ENCODE measurements around the gene HOXA3. TPM values are rescaled to one million over a fixed set of nuclear protein-coding genes. Genes with fewer than 3 reads are reported as not detected.

HOXA3 gene
- total RNA-seq, 1 donor from 2014 or later = 8.7 TPM

DNA sequence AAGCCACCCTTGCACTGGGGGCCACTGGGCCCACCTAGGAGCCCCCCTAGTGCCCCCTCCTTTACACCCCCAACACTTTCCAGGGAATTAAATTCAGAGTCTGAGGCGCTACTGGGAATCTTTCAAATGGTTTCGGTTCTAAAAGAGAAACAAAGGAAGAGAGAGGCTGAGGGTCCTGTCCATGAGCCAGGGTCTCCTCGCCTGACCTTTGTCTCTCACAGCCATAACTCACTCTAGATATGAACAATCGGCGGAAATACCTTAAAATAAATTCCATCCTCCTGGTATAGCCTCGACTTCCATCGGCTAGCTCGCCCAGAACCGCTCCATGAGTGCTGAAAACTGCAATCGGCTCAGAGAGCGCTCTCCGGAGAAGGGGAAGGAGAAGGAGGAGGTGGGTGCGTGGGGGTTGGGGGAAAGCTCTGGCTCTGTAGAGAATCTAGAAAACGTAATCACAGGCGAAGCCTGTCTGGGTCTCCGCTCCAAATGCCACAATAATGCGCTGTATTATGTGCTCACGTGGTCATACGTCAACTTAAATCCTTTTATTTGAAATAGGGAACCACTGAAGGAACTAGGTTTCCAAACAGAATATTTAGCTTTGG lies 34.4 kb downstream of the HOXA3 start:
- H3K27ac ChIP-seq = peak overlapping the region; percentile 89
- intact Hi-C loops (cut with DNase I) = no loop called here
- DNase-seq = no peak
- TF ChIP-seq CTCF (IDR thresholded peaks at IDR 0.05) = no peak
- H3K36me3 ChIP-seq = no peaks in the 10 kb centered on the region
- peaks cover under 1% of the 10 kb centered on the region for H3K27me3 ChIP-seq
- H3K4me3 ChIP-seq = peak overlapping the region; percentile 65
- ATAC-seq = no peak
- H3K4me1 ChIP-seq = peaks cover 9% of the 10 kb centered on the region
- H3K9me3 ChIP-seq = no peaks in the 10 kb centered on the region

GRCh38 chr7:27116962-27117886 lies 35.2 kb downstream of the HOXA3 start:
- peaks cover 9% of the 10 kb centered on the region for H3K4me1 ChIP-seq
- intact Hi-C loops (cut with DNase I) = no loop called here
- H3K36me3 ChIP-seq = no peaks in the 10 kb centered on the region
- H3K4me3 ChIP-seq = peak overlapping the region; percentile 65
- no peaks in the 10 kb centered on the region for H3K27me3 ChIP-seq
- no peak for ATAC-seq
- DNase-seq = no peak
- TF ChIP-seq CTCF (IDR thresholded peaks at IDR 0.05) = no peak
- H3K27ac ChIP-seq = peak overlapping the region; percentile 89
- no peaks in the 10 kb centered on the region for H3K9me3 ChIP-seq

DNA sequence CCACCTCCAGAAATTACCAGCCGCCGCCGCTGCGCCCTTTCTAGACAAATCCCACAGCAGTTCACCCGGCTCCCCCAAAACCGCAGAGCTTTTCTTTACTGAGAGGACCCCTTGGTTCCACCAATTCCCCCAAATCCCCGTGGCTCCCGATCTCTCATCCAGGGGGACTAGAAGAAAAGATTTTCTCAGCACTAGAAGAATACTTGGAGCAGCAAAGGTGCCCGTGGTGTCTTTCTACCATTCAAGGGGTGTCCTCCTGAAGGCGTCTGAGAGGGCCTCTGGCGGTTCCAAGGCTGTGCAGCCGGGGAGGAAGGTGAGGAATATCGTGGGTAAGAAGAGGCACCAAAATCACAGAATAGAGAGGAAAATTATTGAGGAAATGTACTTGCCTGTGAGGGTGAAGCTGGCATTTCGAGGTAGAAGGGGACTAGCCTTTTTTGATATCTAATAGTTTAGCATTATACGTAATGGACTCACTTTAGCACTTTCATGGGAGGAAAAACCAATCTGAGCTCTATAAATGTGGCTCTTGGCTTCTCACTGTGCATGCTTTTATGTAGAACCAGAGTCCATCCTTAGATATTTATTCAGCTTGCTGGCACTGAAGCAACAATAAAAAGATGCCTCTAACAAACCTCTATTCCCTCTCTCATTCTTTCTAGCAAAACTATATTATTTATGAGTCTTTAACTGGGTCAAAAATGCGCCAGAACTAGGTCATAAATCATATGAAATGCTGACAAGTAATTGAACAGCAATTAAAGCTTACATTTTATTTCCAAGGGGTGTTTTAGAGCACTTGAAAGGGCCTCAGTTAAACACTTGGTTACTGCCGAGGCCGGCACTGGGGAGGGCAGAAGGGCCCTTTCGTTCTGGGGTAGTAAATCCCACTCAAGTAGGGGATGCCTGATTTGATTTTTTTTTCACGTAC lies 36.1 kb downstream of the HOXA3 start:
- H3K27me3 ChIP-seq = no peaks in the 10 kb centered on the region
- H3K27ac ChIP-seq = peak overlapping the region; percentile 89

DNA sequence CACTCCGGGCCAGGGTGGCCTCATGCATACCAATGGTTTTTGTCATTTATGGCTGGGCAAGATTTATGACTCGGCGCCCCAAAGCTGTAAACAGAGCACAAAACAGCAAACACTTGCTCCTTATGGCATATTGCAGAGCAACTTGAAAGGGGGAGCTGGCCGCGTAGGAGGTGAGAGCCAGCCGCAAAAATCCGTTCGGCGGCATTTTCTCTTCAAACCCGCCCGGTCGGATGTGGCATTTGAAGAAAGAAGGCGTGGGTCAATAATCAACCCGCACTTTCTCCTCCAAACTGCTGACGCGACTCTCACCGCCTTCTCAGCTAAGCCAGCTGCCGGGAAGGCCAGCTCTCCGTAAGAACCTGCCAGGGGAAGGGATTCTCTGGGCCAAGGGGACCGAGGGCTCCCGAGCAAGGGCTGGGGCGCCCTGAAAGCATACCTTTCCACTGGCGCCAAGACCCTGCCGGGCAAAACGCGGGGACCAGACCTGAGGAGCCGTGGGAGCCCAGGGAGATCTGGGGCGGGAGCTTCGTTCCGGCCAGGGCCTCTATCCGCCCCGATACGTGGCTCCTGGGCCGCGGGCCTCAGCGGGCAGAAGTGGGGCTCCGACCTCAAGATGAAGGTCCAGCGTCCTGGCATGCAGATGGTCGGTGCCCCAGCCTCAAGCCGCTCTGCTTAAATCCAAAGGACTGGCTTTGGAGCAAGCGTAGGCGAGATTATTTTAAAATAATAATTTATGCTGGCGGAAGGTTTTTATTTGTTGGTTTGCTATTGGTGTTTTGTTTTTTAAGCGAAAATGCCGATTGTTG lies 37.0 kb downstream of the HOXA3 start:
- no peaks in the 10 kb centered on the region for H3K36me3 ChIP-seq
- intact Hi-C loops (cut with DNase I) = no loop called here
- DNase-seq = no peak
- no peaks in the 10 kb centered on the region for H3K27me3 ChIP-seq
- ATAC-seq = no peak
- H3K4me3 ChIP-seq = peak overlapping the region; percentile 65
- peak overlapping the region; percentile 89 for H3K27ac ChIP-seq
- H3K9me3 ChIP-seq = no peaks in the 10 kb centered on the region
- TF ChIP-seq CTCF (IDR thresholded peaks at IDR 0.05) = no peak
- H3K4me1 ChIP-seq = peaks cover 9% of the 10 kb centered on the region

More for the DNA sequence above, 36.1 kb downstream of the HOXA3 start:
- intact Hi-C loops (cut with DNase I) = no loop called here
- Histone ChIP-seq H3K9me3 (no peaks in the 10 kb centered on the region), H3K36me3 (no peaks in the 10 kb centered on the region), H3K4me1 (peaks cover 9% of the 10 kb centered on the region), H3K4me3 (peak overlapping the region; percentile 65)
- DNase-seq (no peak), ATAC-seq (no peak)
- no peak for TF ChIP-seq CTCF (IDR thresholded peaks at IDR 0.05)

DNA sequence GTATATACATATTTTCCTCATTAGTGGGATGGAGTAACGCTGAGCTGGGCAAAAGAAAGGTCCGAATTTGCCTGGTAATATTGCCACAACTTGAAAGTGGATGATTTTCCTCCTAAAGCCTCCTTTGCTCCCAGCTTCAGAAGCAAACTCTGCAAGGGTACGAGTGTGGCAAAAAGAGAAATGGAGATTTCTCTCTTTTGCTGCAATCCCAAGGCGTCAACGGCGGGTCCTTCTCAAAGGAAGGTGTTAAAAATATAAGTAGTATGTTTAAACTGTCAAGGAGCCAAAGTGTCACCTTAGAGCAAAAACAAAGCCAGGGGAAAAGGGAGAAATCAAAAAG lies 37.5 kb downstream of the HOXA3 start:
- Histone ChIP-seq H3K4me3 (peak overlapping the region; percentile 65), H3K36me3 (no peaks in the 10 kb centered on the region), H3K27me3 (no peaks in the 10 kb centered on the region), H3K27ac (peak overlapping the region; percentile 89), H3K4me1 (peaks cover 5% of the 10 kb centered on the region), H3K9me3 (no peaks in the 10 kb centered on the region)
- TF ChIP-seq CTCF (IDR thresholded peaks at IDR 0.05) = no peak
- no peak for DNase-seq
- intact Hi-C loops (cut with DNase I) = no loop called here
- no peak for ATAC-seq

Measured in upper lobe of right lung (tissue), 1 donor.